ENCODE results near the gene CETN3. TPM values are rescaled to one million over a fixed set of nuclear protein-coding genes. Genes with fewer than 3 reads are reported as not detected.
"Not testable (repeated sequence)": the region's sequence is repeated elsewhere in the genome, so short reads cannot be mapped to it uniquely, and the experiment has no call there.

The CETN3 gene
- total and polyA plus RNA-seq, 3 experiments from 2014 or later: 23.9 to 41.6 (median 41.0) TPM

- no peak for DNase-seq
- H3K36me3 Mint-ChIP-seq: no peaks in the 10 kb centered on the region
- H3K4me3 Mint-ChIP-seq: no peak overlapping the region
- H3K36me3 ChIP-seq (ENCODE audit: insufficient read depth, low read length): no peaks in the 10 kb centered on the region
- no peaks in the 10 kb centered on the region for H3K27me3 ChIP-seq (ENCODE audit: insufficient read depth, low read length, poor library complexity, severe bottlenecking)
- no peak overlapping the region for H3K27ac ChIP-seq (ENCODE audit: low read depth, low read length)
- H3K27me3 Mint-ChIP-seq: peaks cover 1 to 6% of the 10 kb centered on the region in 2 donors
- H3K9me3 Mint-ChIP-seq: peaks cover 0 to 1% (median 0%) of the 10 kb centered on the region in 5 donors
- H3K4me1 ChIP-seq (ENCODE audit: insufficient read depth, low read length): no peaks in the 10 kb centered on the region
- H3K4me1 Mint-ChIP-seq: no peaks in the 10 kb centered on the region
- POLR2A ChIA-PET: no interaction called here
- H3K27ac Mint-ChIP-seq: no peak overlapping the region
- no peaks in the 10 kb centered on the region for H3K9me3 ChIP-seq (ENCODE audit: low read length)
- CTCF ChIA-PET: no interaction called here
- no peak overlapping the region for H3K4me3 ChIP-seq (ENCODE audit: low read length)
These were observed 52.9 kb downstream of the CETN3 start for GRCh38 chr5:90356622-90357021.

GRCh38 chr5:90356176-90356575 is 53.4 kb downstream of the CETN3 start:
- ChIA-PET CTCF (no interaction called here), POLR2A (no interaction called here)
- H3K4me3 Mint-ChIP-seq: no peak overlapping the region
- peaks cover 0 to 1% (median 0%) of the 10 kb centered on the region in 5 donors for H3K9me3 Mint-ChIP-seq
- Histone ChIP-seq H3K4me3 (ENCODE audit: low read length) (no peak overlapping the region), H3K36me3 (ENCODE audit: insufficient read depth, low read length) (no peaks in the 10 kb centered on the region), H3K27me3 (ENCODE audit: insufficient read depth, low read length, poor library complexity, severe bottlenecking) (no peaks in the 10 kb centered on the region), H3K4me1 (ENCODE audit: insufficient read depth, low read length) (no peaks in the 10 kb centered on the region), H3K9me3 (ENCODE audit: low read length) (no peaks in the 10 kb centered on the region), H3K27ac (ENCODE audit: low read depth, low read length) (no peak overlapping the region)
- no peak for DNase-seq
- H3K36me3 Mint-ChIP-seq: no peaks in the 10 kb centered on the region
- no peaks in the 10 kb centered on the region for H3K4me1 Mint-ChIP-seq
- H3K27ac Mint-ChIP-seq: no peak overlapping the region
- H3K27me3 Mint-ChIP-seq: peaks cover 2 to 3% of the 10 kb centered on the region in 2 donors

- H3K4me1 ChIP-seq (ENCODE audit: insufficient read depth, low read length): no peaks in the 10 kb centered on the region
- H3K9me3 Mint-ChIP-seq: peaks cover 0 to 1% (median 0%) of the 10 kb centered on the region in 5 donors
- H3K4me1 Mint-ChIP-seq: no peaks in the 10 kb centered on the region
- H3K27ac Mint-ChIP-seq: no peak overlapping the region
- no peaks in the 10 kb centered on the region for H3K36me3 ChIP-seq (ENCODE audit: insufficient read depth, low read length)
- ChIA-PET CTCF (no interaction called here), POLR2A (no interaction called here)
- H3K27me3 ChIP-seq (ENCODE audit: insufficient read depth, low read length, poor library complexity, severe bottlenecking): no peaks in the 10 kb centered on the region
- H3K9me3 ChIP-seq (ENCODE audit: low read length): no peaks in the 10 kb centered on the region
- H3K27ac ChIP-seq (ENCODE audit: low read depth, low read length): no peak overlapping the region
- H3K4me3 ChIP-seq (ENCODE audit: low read length): no peak overlapping the region
- H3K27me3 Mint-ChIP-seq: peaks cover 0 to 4% of the 10 kb centered on the region in 2 donors
- H3K4me3 Mint-ChIP-seq: no peak overlapping the region
- no peak for DNase-seq
- no peaks in the 10 kb centered on the region for H3K36me3 Mint-ChIP-seq
These were observed 53.9 kb downstream of the CETN3 start for GRCh38 chr5:90355635-90356034.

- ChIA-PET POLR2A (no interaction called here), CTCF (no interaction called here)
- H3K4me3 Mint-ChIP-seq: no peak overlapping the region
- H3K36me3 Mint-ChIP-seq: no peaks in the 10 kb centered on the region
- peaks cover 0 to 1% (median 0%) of the 10 kb centered on the region in 5 donors for H3K9me3 Mint-ChIP-seq
- Histone ChIP-seq H3K4me3 (ENCODE audit: low read length) (no peak overlapping the region), H3K4me1 (ENCODE audit: insufficient read depth, low read length) (no peaks in the 10 kb centered on the region), H3K9me3 (ENCODE audit: low read length) (no peaks in the 10 kb centered on the region), H3K27me3 (ENCODE audit: insufficient read depth, low read length, poor library complexity, severe bottlenecking) (no peaks in the 10 kb centered on the region), H3K36me3 (ENCODE audit: insufficient read depth, low read length) (no peaks in the 10 kb centered on the region), H3K27ac (ENCODE audit: low read depth, low read length) (no peak overlapping the region)
- H3K4me1 Mint-ChIP-seq: no peaks in the 10 kb centered on the region
- no peak overlapping the region for H3K27ac Mint-ChIP-seq
- DNase-seq: no peak
- peaks cover 3 to 4% of the 10 kb centered on the region in 2 donors for H3K27me3 Mint-ChIP-seq
These were observed 56.3 kb downstream of the CETN3 start for GRCh38 chr5:90353254-90353653.

- Histone ChIP-seq H3K36me3 (ENCODE audit: insufficient read depth, low read length) (no peaks in the 10 kb centered on the region), H3K9me3 (ENCODE audit: low read length) (no peaks in the 10 kb centered on the region), H3K4me3 (ENCODE audit: low read length) (no peak overlapping the region), H3K27me3 (ENCODE audit: insufficient read depth, low read length, poor library complexity, severe bottlenecking) (no peaks in the 10 kb centered on the region), H3K4me1 (ENCODE audit: insufficient read depth, low read length) (no peaks in the 10 kb centered on the region), H3K27ac (ENCODE audit: low read depth, low read length) (no peak overlapping the region)
- Mint-ChIP-seq H3K4me1 (no peaks in the 10 kb centered on the region), H3K9me3 (peaks cover 0 to 1% (median 0%) of the 10 kb centered on the region in 5 donors), H3K36me3 (no peaks in the 10 kb centered on the region), H3K27me3 (peaks cover 2 to 3% of the 10 kb centered on the region in 2 donors), H3K4me3 (no peak overlapping the region), H3K27ac (peak overlapping the region in 1 of 8 donors; percentile 34)
- no peak for DNase-seq
- POLR2A ChIA-PET: no interaction called here
- CTCF ChIA-PET: no interaction called here
These were observed 58.5 kb downstream of the CETN3 start for GRCh38 chr5:90351101-90351500.

- H3K27me3 Mint-ChIP-seq: peaks cover 2 to 3% of the 10 kb centered on the region in 2 donors
- Histone ChIP-seq H3K36me3 (ENCODE audit: insufficient read depth, low read length) (no peaks in the 10 kb centered on the region), H3K27me3 (ENCODE audit: insufficient read depth, low read length, poor library complexity, severe bottlenecking) (no peaks in the 10 kb centered on the region), H3K4me3 (ENCODE audit: low read length) (no peak overlapping the region), H3K27ac (ENCODE audit: low read depth, low read length) (no peak overlapping the region), H3K4me1 (ENCODE audit: insufficient read depth, low read length) (no peaks in the 10 kb centered on the region), H3K9me3 (ENCODE audit: low read length) (no peaks in the 10 kb centered on the region)
- no peak overlapping the region for H3K27ac Mint-ChIP-seq
- ChIA-PET POLR2A (no interaction called here), CTCF (no interaction called here)
- H3K4me1 Mint-ChIP-seq: no peaks in the 10 kb centered on the region
- no peak for DNase-seq
- no peaks in the 10 kb centered on the region for H3K9me3 Mint-ChIP-seq
- no peak overlapping the region for H3K4me3 Mint-ChIP-seq
- H3K36me3 Mint-ChIP-seq: no peaks in the 10 kb centered on the region
These were observed 62.1 kb downstream of the CETN3 start for GRCh38 chr5:90347462-90347861.

GRCh38 chr5:90345684-90346083 is 63.9 kb downstream of the CETN3 start:
- Histone ChIP-seq H3K27ac (ENCODE audit: low read depth, low read length) (no peak overlapping the region), H3K36me3 (ENCODE audit: insufficient read depth, low read length) (no peaks in the 10 kb centered on the region), H3K4me1 (ENCODE audit: insufficient read depth, low read length) (no peaks in the 10 kb centered on the region), H3K4me3 (ENCODE audit: low read length) (no peak overlapping the region), H3K27me3 (ENCODE audit: insufficient read depth, low read length, poor library complexity, severe bottlenecking) (no peaks in the 10 kb centered on the region), H3K9me3 (ENCODE audit: low read length) (no peaks in the 10 kb centered on the region)
- DNase-seq: no peak
- no peaks in the 10 kb centered on the region for H3K9me3 Mint-ChIP-seq
- ChIA-PET POLR2A (no interaction called here), CTCF (no interaction called here)
- no peaks in the 10 kb centered on the region for H3K36me3 Mint-ChIP-seq
- no peaks in the 10 kb centered on the region for H3K4me1 Mint-ChIP-seq
- H3K27me3 Mint-ChIP-seq: peaks cover 6 to 7% of the 10 kb centered on the region in 2 donors
- no peak overlapping the region for H3K4me3 Mint-ChIP-seq
- H3K27ac Mint-ChIP-seq: no peak overlapping the region

- Mint-ChIP-seq H3K4me1 (no peaks in the 10 kb centered on the region), H3K36me3 (no peaks in the 10 kb centered on the region), H3K27me3 (peaks cover 4 to 7% of the 10 kb centered on the region in 2 donors), H3K9me3 (no peaks in the 10 kb centered on the region), H3K27ac (no peak overlapping the region), H3K4me3 (no peak overlapping the region)
- Histone ChIP-seq H3K27ac (ENCODE audit: low read depth, low read length) (no peak overlapping the region), H3K27me3 (ENCODE audit: insufficient read depth, low read length, poor library complexity, severe bottlenecking) (no peaks in the 10 kb centered on the region), H3K4me1 (ENCODE audit: insufficient read depth, low read length) (no peaks in the 10 kb centered on the region), H3K4me3 (ENCODE audit: low read length) (no peak overlapping the region), H3K9me3 (ENCODE audit: low read length) (no peaks in the 10 kb centered on the region), H3K36me3 (ENCODE audit: insufficient read depth, low read length) (no peaks in the 10 kb centered on the region)
- CTCF ChIA-PET: no interaction called here
- POLR2A ChIA-PET: no interaction called here
- DNase-seq: no peak
These were observed 64.9 kb downstream of the CETN3 start for GRCh38 chr5:90344689-90345088.

GRCh38 chr5:90343731-90344130 is 65.8 kb downstream of the CETN3 start:
- H3K36me3 Mint-ChIP-seq; H3K27ac ChIP-seq (ENCODE audit: low read depth, low read length); H3K27me3 ChIP-seq (ENCODE audit: insufficient read depth, low read length, poor library complexity, severe bottlenecking); H3K36me3 ChIP-seq (ENCODE audit: insufficient read depth, low read length); H3K4me1 ChIP-seq (ENCODE audit: insufficient read depth, low read length); H3K9me3 ChIP-seq (ENCODE audit: low read length); H3K4me3 ChIP-seq (ENCODE audit: low read length); CTCF ChIA-PET; H3K4me1 Mint-ChIP-seq; H3K27ac Mint-ChIP-seq; POLR2A ChIA-PET; H3K4me3 Mint-ChIP-seq; H3K27me3 Mint-ChIP-seq; H3K9me3 Mint-ChIP-seq; DNase-seq: not testable (repeated sequence)

All from CD8-positive, alpha-beta memory T cell (primary cell).